Stimulated activated CD4-positive, alpha-beta T cell treated with anti-CD3 and anti-CD28 coated beads, Interleukin-15, amount 100 ng/mL, for 1 hour (primary cell): ENCODE measurements around the gene DENND11.
A peak's percentile ranks its signal among the peaks of the same experiment; 100 is the strongest.
"Not testable (repeated sequence)": the region's sequence is repeated elsewhere in the genome, so short reads cannot be mapped to it uniquely, and the experiment has no call there.

Experiments
- DNase-seq, 2 donors: peaks; one replicate each; pipeline ENCODE4 v3.0.0-alpha.2; 2020; ENCODE audit warnings: low read depth in 1 of 2, low spot score in 1 of 2

DENND11 gene

GRCh38 chr7:141708351-141708750, 6.4 kb upstream of the DENND11 start, which contains the start of gene WEE2:
TSS of gene WEE2 (plus strand) at chr7:141708353. CDS start at chr7:141708759, 406 bp downstream.
- no peak for DNase-seq

GRCh38 chr7:141706239-141707064, 4.5 kb upstream of the DENND11 start:
- DNase-seq = no peak

GRCh38 chr7:141704741-141705140, 2.8 kb upstream of the DENND11 start:
- no peak for DNase-seq

GRCh38 chr7:141704112-141704511, 2.1 kb upstream of the DENND11 start:
- DNase-seq = no peak

GRCh38 chr7:141702892-141703291, 926 bp upstream of the DENND11 start:
- DNase-seq = no peak

- peak; percentile 36 to 46 for DNase-seq
Measured at GRCh38 chr7:141701489-141702046, 398 bp downstream of the DENND11 start.

- no peak for DNase-seq
Measured at GRCh38 chr7:141700848-141701371, 1.1 kb downstream of the DENND11 start.

GRCh38 chr7:141700296-141700847, 1.6 kb downstream of the DENND11 start:
- DNase-seq = no peak

GRCh38 chr7:141699860-141700259, 2.1 kb downstream of the DENND11 start:
- no peak for DNase-seq

- DNase-seq = no peak
Measured at GRCh38 chr7:141698247-141699015, 3.5 kb downstream of the DENND11 start.

GRCh38 chr7:141697211-141697871, 4.6 kb downstream of the DENND11 start:
- no peak for DNase-seq

GRCh38 chr7:141696348-141696747, 5.6 kb downstream of the DENND11 start:
- DNase-seq = no peak

GRCh38 chr7:141695803-141696289, 6.1 kb downstream of the DENND11 start:
- DNase-seq = no peak

- DNase-seq = no peak
Measured at GRCh38 chr7:141693082-141693481, 8.9 kb downstream of the DENND11 start.

GRCh38 chr7:141691961-141692360, 10.0 kb downstream of the DENND11 start:
- no peak for DNase-seq

- DNase-seq = no peak
Measured at GRCh38 chr7:141691540-141691939, 10.4 kb downstream of the DENND11 start.

GRCh38 chr7:141689072-141689825, 12.7 kb downstream of the DENND11 start:
- DNase-seq = not testable (repeated sequence)

GRCh38 chr7:141688043-141688442, 13.9 kb downstream of the DENND11 start:
- DNase-seq = no peak

- no peak for DNase-seq
Measured at GRCh38 chr7:141686670-141687069, 15.3 kb downstream of the DENND11 start.

- DNase-seq = no peak
Measured at GRCh38 chr7:141686074-141686473, 15.9 kb downstream of the DENND11 start.
